Liver (tissue), 9 donors: Measurements from ENCODE around the gene IREB2. TPM values are rescaled to one million over a fixed set of nuclear protein-coding genes. Genes with fewer than 3 reads are reported as not detected.

Experiments
- DNase-seq: peaks from one replicate; pipeline ENCODE4 v3.0.0-alpha.2; 2017; ENCODE audit warnings: low spot score
- H3K27ac ChIP-seq, 2 donors: one replicate each; pipeline ENCODE4 v1.7.0; 2013; ENCODE audit warnings: inconsistent platforms in 2 of 2, low read length in 2 of 2, control low read depth in 1 of 2, low read depth in 1 of 2, mild to moderate bottlenecking in 1 of 2
- H3K27me3 ChIP-seq, 4 donors: one replicate each; pipeline versions ENCODE4 v1.6.1 to v1.7.0; 2013; ENCODE audit warnings: low read length in 3 of 4, inconsistent platforms in 1 of 4, mild to moderate bottlenecking in 1 of 4, moderate library complexity in 1 of 4; ENCODE audit not compliant: control insufficient read depth in 4 of 4, insufficient read depth in 4 of 4
- H3K36me3 ChIP-seq, 4 donors: one replicate each; pipeline versions ENCODE4 v1.6.1 to v1.7.0; 2013; ENCODE audit warnings: low read length in 3 of 4, mild to moderate bottlenecking in 3 of 4, low read depth in 1 of 4, moderate library complexity in 1 of 4; ENCODE audit not compliant: control insufficient read depth in 4 of 4, insufficient read depth in 3 of 4
- H3K4me1 ChIP-seq, 4 donors: one replicate each; pipeline versions ENCODE4 v1.6.1 to v1.7.0; 2013; ENCODE audit warnings: low read length in 3 of 4, mild to moderate bottlenecking in 3 of 4, moderate library complexity in 1 of 4; ENCODE audit not compliant: control insufficient read depth in 4 of 4, insufficient read depth in 4 of 4
- H3K4me3 ChIP-seq, 3 donors: one replicate each; pipeline versions ENCODE4 v1.6.1 to v1.7.0; 2013; ENCODE audit warnings: low read length in 3 of 3, control low read depth in 1 of 3, low read depth in 1 of 3, mild to moderate bottlenecking in 1 of 3
- H3K9ac ChIP-seq, 2 donors: one replicate each; pipeline ENCODE4 v1.7.0; 2013; ENCODE audit warnings: low read length in 2 of 2, mild to moderate bottlenecking in 2 of 2, moderate library complexity in 2 of 2, control low read depth in 1 of 2, low read depth in 1 of 2
- H3K9me3 ChIP-seq, 4 donors: one replicate each; pipeline versions ENCODE4 v1.6.1 to v1.7.0; 2013; ENCODE audit warnings: low read length in 3 of 4; ENCODE audit not compliant: control insufficient read depth in 4 of 4
- FOXA2 ChIP-seq: IDR thresholded peaks from 2 replicates; pipeline ENCODE4 v1.6.1; 2016; ENCODE audit warnings: antibody characterized with exemption
- HNF4A ChIP-seq, 2 donors: conservative IDR thresholded peaks; 2 replicates each; pipeline ENCODE4 v1.6.1; 2016; ENCODE audit warnings: antibody characterized with exemption in 2 of 2, mild to moderate bottlenecking in 2 of 2
- JUND ChIP-seq, 2 donors: IDR thresholded peaks; 2 replicates each; pipeline ENCODE4 v1.6.1; 2016; ENCODE audit warnings: antibody characterized with exemption in 2 of 2
- NR2F2 ChIP-seq: IDR thresholded peaks from 2 replicates; pipeline ENCODE4 v1.6.1; 2016; ENCODE audit warnings: antibody characterized with exemption
- RAD21 ChIP-seq, 2 donors: IDR thresholded peaks; 2 replicates each; pipeline ENCODE4 v1.6.1; 2016; ENCODE audit warnings: antibody characterized with exemption in 2 of 2, mild to moderate bottlenecking in 2 of 2
- RXRA ChIP-seq, 2 donors: IDR thresholded peaks; 2 replicates each; pipeline ENCODE4 v1.6.1; 2017 to 2018; ENCODE audit warnings: antibody characterized with exemption in 2 of 2, mild to moderate bottlenecking in 1 of 2
- SP1 ChIP-seq: IDR thresholded peaks from 2 replicates; pipeline ENCODE4 v1.6.1; 2018; ENCODE audit warnings: antibody characterized with exemption, mild to moderate bottlenecking
- YY1 ChIP-seq: IDR thresholded peaks from 2 replicates; pipeline ENCODE4 v1.6.1; 2016; ENCODE audit warnings: antibody characterized with exemption, mild to moderate bottlenecking
- WGBS: extraction: QIAGEN DNeasy Blood & Tissue Kit; methylation state at CpG from one replicate; pipeline ENCODE4 v1.1.7; 2013; 5-methylcytosine and 5-hydroxymethylcytosine counted together
- polyA plus RNA-seq, 2 donors: library from polyadenylated mRNA; stranded (reverse) in 1 of 2; unstranded in 1 of 2; fragments of 200-250 nt in 1 of 2; fragments of >200 nt in 1 of 2; fragmentation: Nextera tagmentation in 1 of 2; extraction: Ambion mirVana in 1 of 2; gene quantifications; one replicate each; pipeline versions ENCODE4 v1.2.1 to v1.2.3, GENCODE V29; 2013 to 2015
- total RNA-seq, 2 donors: library from RNA; depleted of rRNA; stranded (reverse); fragments of >200 nt; gene quantifications; one replicate each; pipeline ENCODE4 v1.2.3, GENCODE V29; 2014
- TF ChIP-seq, protein P1 (sequence below): IDR thresholded peaks from 2 replicates; pipeline ENCODE4 v1.6.1; 2016; ENCODE audit warnings: antibody characterized with exemption
- TF ChIP-seq, protein P2 (sequence below): fragments of 150-350 bp; IDR thresholded peaks from 2 replicates; pipeline ENCODE4 v1.5.1; 2017; ENCODE audit warnings: improper control_type of control experiment, low read depth, low read length; ENCODE audit not compliant: missing input control
- donor health status: healthy.
- donor health status: healthy.
- donor health status: healthy.
- donor health status: healthy.
- donor health status: healthy.

The IREB2 gene
- total and polyA plus RNA-seq, 4 donors, result 7.0 to 51.4 (median 17.0) TPM

DNA sequence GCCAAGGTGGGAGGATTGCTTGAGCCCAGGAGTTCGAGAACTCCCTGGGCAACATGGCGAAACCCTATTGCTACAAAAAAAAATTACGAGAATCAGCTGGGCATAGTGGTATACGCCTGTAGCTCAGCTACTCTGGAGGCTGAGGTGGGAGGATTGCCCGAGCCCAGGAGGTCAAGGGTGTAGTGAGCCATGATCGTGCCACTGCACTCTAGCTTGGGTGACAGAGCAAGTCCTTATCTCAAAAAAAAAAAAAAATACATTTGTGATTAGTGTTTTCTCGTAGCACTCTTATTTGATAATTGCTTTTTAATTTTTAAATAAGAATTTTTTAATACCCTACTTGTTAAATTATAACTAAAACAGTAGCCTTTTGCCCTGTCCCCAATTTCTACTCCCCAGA, 18.4 kb downstream of the IREB2 start:
- no peak overlapping the region for H3K27ac ChIP-seq
- H3K4me3 ChIP-seq, result no peak overlapping the region
- H3K9me3 ChIP-seq, result no peaks in the 10 kb centered on the region
- TF ChIP-seq FOXA2, result no peak
- TF ChIP-seq RXRA (IDR thresholded peaks at IDR 0.05), result no peak
- TF ChIP-seq SP1, result no peak
- no peaks in the 10 kb centered on the region for H3K27me3 ChIP-seq
- no peak overlapping the region for H3K9ac ChIP-seq
- no peak for DNase-seq
- peaks cover 2 to 23% (median 5%) of the 10 kb centered on the region in 4 donors for H3K4me1 ChIP-seq
- peaks cover 0 to 2% (median 0%) of the 10 kb centered on the region in 4 donors for H3K36me3 ChIP-seq
- WGBS, result 89% methylated on average over 7 of the region's 7 CpGs

DNA sequence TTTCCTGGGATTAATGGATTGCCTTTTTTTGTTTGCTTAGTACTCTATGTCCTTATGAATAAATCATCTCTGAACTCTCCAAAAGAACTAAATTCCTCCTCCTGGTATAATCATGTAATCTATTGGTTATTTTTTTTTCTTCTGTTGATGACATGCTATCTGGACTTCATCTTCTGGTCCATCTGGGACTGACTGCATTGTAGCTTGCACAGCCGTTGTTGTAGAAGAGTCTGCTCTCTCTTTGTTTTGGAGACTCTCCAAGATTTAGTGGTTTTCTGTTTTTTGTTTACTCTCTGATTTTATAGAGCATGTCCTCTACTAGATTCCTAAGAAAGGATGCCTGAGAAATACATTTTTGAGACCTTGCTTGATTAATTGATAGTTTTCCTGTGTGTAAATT, 19.1 kb downstream of the IREB2 start:
- H3K27ac ChIP-seq, result no peak overlapping the region
- TF ChIP-seq HNF4A (conservative IDR thresholded peaks at IDR 0.05), result peak; percentile 56 to 68
- TF ChIP-seq, protein P1, sequence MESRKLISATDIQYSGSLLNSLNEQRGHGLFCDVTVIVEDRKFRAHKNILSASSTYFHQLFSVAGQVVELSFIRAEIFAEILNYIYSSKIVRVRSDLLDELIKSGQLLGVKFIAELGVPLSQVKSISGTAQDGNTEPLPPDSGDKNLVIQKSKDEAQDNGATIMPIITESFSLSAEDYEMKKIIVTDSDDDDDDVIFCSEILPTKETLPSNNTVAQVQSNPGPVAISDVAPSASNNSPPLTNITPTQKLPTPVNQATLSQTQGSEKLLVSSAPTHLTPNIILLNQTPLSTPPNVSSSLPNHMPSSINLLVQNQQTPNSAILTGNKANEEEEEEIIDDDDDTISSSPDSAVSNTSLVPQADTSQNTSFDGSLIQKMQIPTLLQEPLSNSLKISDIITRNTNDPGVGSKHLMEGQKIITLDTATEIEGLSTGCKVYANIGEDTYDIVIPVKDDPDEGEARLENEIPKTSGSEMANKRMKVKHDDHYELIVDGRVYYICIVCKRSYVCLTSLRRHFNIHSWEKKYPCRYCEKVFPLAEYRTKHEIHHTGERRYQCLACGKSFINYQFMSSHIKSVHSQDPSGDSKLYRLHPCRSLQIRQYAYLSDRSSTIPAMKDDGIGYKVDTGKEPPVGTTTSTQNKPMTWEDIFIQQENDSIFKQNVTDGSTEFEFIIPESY, result peak; percentile 32
- no peak for TF ChIP-seq RAD21 (IDR thresholded peaks at IDR 0.05)
- peaks cover 2 to 23% (median 5%) of the 10 kb centered on the region in 4 donors for H3K4me1 ChIP-seq
- H3K27me3 ChIP-seq, result no peaks in the 10 kb centered on the region
- H3K36me3 ChIP-seq, result peaks cover 0 to 2% (median 0%) of the 10 kb centered on the region in 4 donors
- 8% methylated on average over 1 of the region's 1 CpG for WGBS
- no peaks in the 10 kb centered on the region for H3K9me3 ChIP-seq
- H3K9ac ChIP-seq, result no peak overlapping the region
- no peak overlapping the region for H3K4me3 ChIP-seq
- DNase-seq, result no peak

DNA sequence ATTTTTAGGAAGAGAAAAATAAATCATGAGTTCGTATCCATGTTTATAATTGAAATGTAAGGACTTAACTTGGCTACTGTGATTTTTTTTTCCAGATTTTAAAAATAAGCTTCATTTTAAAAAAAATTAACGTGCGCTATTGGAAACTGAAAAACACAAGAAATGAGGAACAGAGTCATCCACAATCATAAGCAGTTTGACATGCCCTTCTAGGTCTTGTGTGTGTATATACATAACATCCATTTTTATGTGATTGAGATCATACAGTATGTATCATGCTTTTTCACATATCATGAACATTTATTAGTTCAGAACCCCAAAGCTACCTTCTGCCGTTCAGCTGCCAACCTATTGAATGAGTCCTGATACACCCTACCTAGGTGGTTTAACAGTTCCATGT, 22.7 kb downstream of the IREB2 start:
- H3K36me3 ChIP-seq, result peaks cover 0 to 27% (median 16%) of the 10 kb centered on the region in 4 donors
- H3K27ac ChIP-seq, result no peak overlapping the region
- no peak for DNase-seq
- H3K27me3 ChIP-seq, result no peaks in the 10 kb centered on the region
- H3K9me3 ChIP-seq, result no peaks in the 10 kb centered on the region
- peaks cover 2 to 14% (median 5%) of the 10 kb centered on the region in 4 donors for H3K4me1 ChIP-seq
- TF ChIP-seq YY1 (no peak), NR2F2 (no peak), HNF4A (conservative IDR thresholded peaks at IDR 0.05) (no peak), SP1 (no peak), JUND (IDR thresholded peaks at IDR 0.05) (no peak)
- TF ChIP-seq, protein P2, sequence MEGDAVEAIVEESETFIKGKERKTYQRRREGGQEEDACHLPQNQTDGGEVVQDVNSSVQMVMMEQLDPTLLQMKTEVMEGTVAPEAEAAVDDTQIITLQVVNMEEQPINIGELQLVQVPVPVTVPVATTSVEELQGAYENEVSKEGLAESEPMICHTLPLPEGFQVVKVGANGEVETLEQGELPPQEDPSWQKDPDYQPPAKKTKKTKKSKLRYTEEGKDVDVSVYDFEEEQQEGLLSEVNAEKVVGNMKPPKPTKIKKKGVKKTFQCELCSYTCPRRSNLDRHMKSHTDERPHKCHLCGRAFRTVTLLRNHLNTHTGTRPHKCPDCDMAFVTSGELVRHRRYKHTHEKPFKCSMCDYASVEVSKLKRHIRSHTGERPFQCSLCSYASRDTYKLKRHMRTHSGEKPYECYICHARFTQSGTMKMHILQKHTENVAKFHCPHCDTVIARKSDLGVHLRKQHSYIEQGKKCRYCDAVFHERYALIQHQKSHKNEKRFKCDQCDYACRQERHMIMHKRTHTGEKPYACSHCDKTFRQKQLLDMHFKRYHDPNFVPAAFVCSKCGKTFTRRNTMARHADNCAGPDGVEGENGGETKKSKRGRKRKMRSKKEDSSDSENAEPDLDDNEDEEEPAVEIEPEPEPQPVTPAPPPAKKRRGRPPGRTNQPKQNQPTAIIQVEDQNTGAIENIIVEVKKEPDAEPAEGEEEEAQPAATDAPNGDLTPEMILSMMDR, result no peak
- H3K9ac ChIP-seq, result no peak overlapping the region
- WGBS, result 92% methylated on average over 4 of the region's 4 CpGs
- H3K4me3 ChIP-seq, result no peak overlapping the region
